MM.1S (cell line): ENCODE results near the gene TAS2R43.
"Not testable (repeated sequence)": the region's sequence is repeated elsewhere in the genome, so short reads cannot be mapped to it uniquely, and the experiment has no call there.

Source experiments
- DNase-seq: peaks from one replicate; pipeline ENCODE4 v3.0.0-alpha.2; 2015
- H2AFZ ChIP-seq: fragments of 300-600 bp; sonication (generic); 2 replicates; pipeline ENCODE4 v1.6.0; 2016; ENCODE audit warnings: antibody characterized with exemption, low read length
- H3F3A ChIP-seq: fragments of 300-600 bp; sonication (generic); 2 replicates; pipeline ENCODE4 v1.6.1; 2016; ENCODE audit warnings: mild to moderate bottlenecking, antibody characterized with exemption, low read length, moderate library complexity, mixed read lengths; ENCODE audit not compliant: insufficient read depth
- H3K27ac ChIP-seq: fragments of 300-600 bp; sonication (generic); 2 replicates; pipeline ENCODE4 v1.5.1; 2016; ENCODE audit warnings: mild to moderate bottlenecking, low read length
- H3K27me3 ChIP-seq: fragments of 300-600 bp; sonication (generic); replicated peaks from 2 replicates; pipeline ENCODE4 v1.6.0; 2016; ENCODE audit warnings: low read length; ENCODE audit not compliant: insufficient read depth
- H3K36me3 ChIP-seq: fragments of 300-600 bp; sonication (generic); replicated peaks from 2 replicates; pipeline ENCODE4 v1.6.1; 2016; ENCODE audit warnings: mild to moderate bottlenecking, low read length, mixed read lengths; ENCODE audit not compliant: insufficient read depth
- H3K4me1 ChIP-seq: fragments of 300-600 bp; sonication (generic); 2 replicates; pipeline ENCODE4 v1.6.1; 2016; ENCODE audit warnings: low read length, mixed read lengths
- H3K4me2 ChIP-seq: fragments of 300-600 bp; sonication (generic); 2 replicates; pipeline ENCODE4 v1.6.0; 2016; ENCODE audit warnings: low read depth, low read length
- H3K4me3 ChIP-seq: fragments of 300-600 bp; sonication (generic); 2 replicates; pipeline ENCODE4 v1.5.1; 2016; ENCODE audit warnings: low read length, mixed read lengths
- H3K79me2 ChIP-seq: fragments of 300-600 bp; sonication (generic); 2 replicates; pipeline ENCODE4 v1.6.1; 2016; ENCODE audit warnings: mixed run types, low read length, mixed read lengths
- H3K9ac ChIP-seq: fragments of 300-600 bp; sonication (generic); 2 replicates; pipeline ENCODE4 v1.6.1; 2016; ENCODE audit warnings: low read length, mixed read lengths
- H3K9me2 ChIP-seq: fragments of 300-600 bp; sonication (generic); replicated peaks from 2 replicates; pipeline ENCODE4 v1.6.1; 2016; ENCODE audit warnings: mild to moderate bottlenecking, low read length, mixed read lengths; ENCODE audit not compliant: insufficient read depth
- H3K9me3 ChIP-seq: fragments of 300-600 bp; sonication (generic); replicated peaks from 2 replicates; pipeline ENCODE4 v1.6.1; 2016; ENCODE audit warnings: mild to moderate bottlenecking, low read length, mixed read lengths; ENCODE audit not compliant: insufficient read depth
- H4K20me1 ChIP-seq: fragments of 300-600 bp; sonication (generic); 2 replicates; pipeline ENCODE4 v1.6.1; 2016; ENCODE audit warnings: mild to moderate bottlenecking, low read length, moderate library complexity, mixed read lengths; ENCODE audit not compliant: insufficient read depth
- CTCF ChIP-seq: fragments of 300-600 bp; sonication (generic); IDR thresholded peaks from 2 replicates; pipeline ENCODE4 v1.5.1; 2016; ENCODE audit warnings: antibody characterized with exemption, low read length, mixed read lengths
- EZH2 ChIP-seq: fragments of 300-600 bp; sonication (generic); optimal IDR thresholded peaks from 2 replicates; pipeline ENCODE3; 2017; ENCODE audit warnings: low read depth, mild to moderate bottlenecking, antibody characterized with exemption, low read length, mixed read lengths

The TAS2R43 gene

GRCh38 chr12:11055306-11055705 is 36.8 kb downstream of the TAS2R43 start:
- DNase-seq, result no peak
- H3K9me3 ChIP-seq, result no peaks in the 10 kb centered on the region
- H4K20me1 ChIP-seq, result no peaks in the 10 kb centered on the region
- H3K36me3 ChIP-seq, result no peaks in the 10 kb centered on the region
- H3K27ac ChIP-seq, result no peak overlapping the region
- no peak overlapping the region for H3K4me3 ChIP-seq
- H3K4me1 ChIP-seq, result no peaks in the 10 kb centered on the region
- no peaks in the 10 kb centered on the region for H3K9me2 ChIP-seq
- no peak overlapping the region for H3K4me2 ChIP-seq
- no peak overlapping the region for H2AFZ ChIP-seq
- H3K27me3 ChIP-seq, result no peaks in the 10 kb centered on the region
- no peaks in the 10 kb centered on the region for H3F3A ChIP-seq
- peaks cover 9% of the 10 kb centered on the region; the same call in 1 of the 2 replicates for H3K79me2 ChIP-seq
- no peak for TF ChIP-seq CTCF
- TF ChIP-seq EZH2, result no peak
- no peak overlapping the region for H3K9ac ChIP-seq

GRCh38 chr12:11049806-11050531 is 42.1 kb downstream of the TAS2R43 start:
- H3K9me2 ChIP-seq, H3K4me3 ChIP-seq, H3K4me2 ChIP-seq, H3K27ac ChIP-seq, H3K9me3 ChIP-seq, H2AFZ ChIP-seq, H3K27me3 ChIP-seq, H3K79me2 ChIP-seq, H3K4me1 ChIP-seq, H4K20me1 ChIP-seq, H3K36me3 ChIP-seq, DNase-seq, H3F3A ChIP-seq, H3K9ac ChIP-seq: not testable (repeated sequence)

GRCh38 chr12:11041366-11041765 is 50.7 kb downstream of the TAS2R43 start:
- DNase-seq, H3K9me3 ChIP-seq, H3K4me1 ChIP-seq, H3K27me3 ChIP-seq, H3K9ac ChIP-seq, H4K20me1 ChIP-seq, H3K4me3 ChIP-seq, H3K27ac ChIP-seq, H3K36me3 ChIP-seq, H2AFZ ChIP-seq, H3K79me2 ChIP-seq, H3K4me2 ChIP-seq, H3K9me2 ChIP-seq, H3F3A ChIP-seq: not testable (repeated sequence)
